GM18519 (cell line): Measurements from ENCODE around the gene CDC37L1.

Source experiments
- ATAC-seq: cut with Tn5 transposase; IDR thresholded peaks from one replicate; pipeline ENCODE4 v1.9.1; 2021; ENCODE audit warnings: mild to moderate bottlenecking, moderate library complexity; ENCODE audit not compliant: unreplicated experiment, low FRiP score

The CDC37L1 gene

GRCh38 chr9:4709380-4709779, 30.0 kb downstream of the CDC37L1 start:
- no peak for ATAC-seq

GRCh38 chr9:4713849-4714248, 34.5 kb downstream of the CDC37L1 start:
- no peak for ATAC-seq

GRCh38 chr9:4714266-4715016, 35.1 kb downstream of the CDC37L1 start:
- no peak for ATAC-seq

- no peak for ATAC-seq
These were observed 36.8 kb downstream of the CDC37L1 start for GRCh38 chr9:4716163-4716562.

- no peak for ATAC-seq
These were observed 38.4 kb downstream of the CDC37L1 start for GRCh38 chr9:4717815-4718214.

GRCh38 chr9:4718911-4719310, 39.5 kb downstream of the CDC37L1 start:
- ATAC-seq = no peak

GRCh38 chr9:4721736-4722135, 42.4 kb downstream of the CDC37L1 start:
- ATAC-seq = no peak

- no peak for ATAC-seq
These were observed 46.5 kb downstream of the CDC37L1 start for GRCh38 chr9:4725706-4726442.

GRCh38 chr9:4727593-4727992, 48.2 kb downstream of the CDC37L1 start:
- ATAC-seq = no peak

- no peak for ATAC-seq
These were observed 53.5 kb downstream of the CDC37L1 start for GRCh38 chr9:4732890-4733289.

GRCh38 chr9:4734150-4734549, 54.8 kb downstream of the CDC37L1 start:
- no peak for ATAC-seq

- no peak for ATAC-seq
These were observed 59.7 kb downstream of the CDC37L1 start for GRCh38 chr9:4738866-4739586.

GRCh38 chr9:4739587-4740387, 60.4 kb downstream of the CDC37L1 start:
- no peak for ATAC-seq

- ATAC-seq = no peak
These were observed 60.9 kb downstream of the CDC37L1 start for GRCh38 chr9:4740388-4740637.

GRCh38 chr9:4740638-4741364, 61.4 kb downstream of the CDC37L1 start, which contains the start of gene AK3:
Gene AK3 (minus strand): TSS chr9:4741202. CDS start chr9:4741087, 115 bp downstream.
- peak; percentile 84 for ATAC-seq

- no peak for ATAC-seq
These were observed 62.2 kb downstream of the CDC37L1 start for GRCh38 chr9:4741365-4742089.

- ATAC-seq = no peak
These were observed 62.9 kb downstream of the CDC37L1 start for GRCh38 chr9:4742246-4742645.

- ATAC-seq = no peak
These were observed 63.9 kb downstream of the CDC37L1 start for GRCh38 chr9:4743131-4743875.
